Gastrocnemius medialis (tissue), 4 donors: ENCODE results near the gene TTC32. TPM values are rescaled to one million over a fixed set of nuclear protein-coding genes. Genes with fewer than 3 reads are reported as not detected.
A peak's percentile ranks its signal among the peaks of the same experiment; 100 is the strongest.

Source experiments
- ATAC-seq, 2 donors: fragments of 150-250 bp; one replicate each; pipeline ENCODE4 v1.9.1; 2016
- DNase-seq, 2 donors: peaks; one replicate each; pipeline ENCODE4 v3.0.0-alpha.2; 2019
- H3K27ac ChIP-seq, 4 donors: fragments of 200-600 bp; sonication (generic); 1 replicate in 1 of 4; 2 replicates in 3 of 4; pipeline ENCODE4 v1.5.1; 2016 to 2018; ENCODE audit warnings: mild to moderate bottlenecking in 2 of 4, moderate library complexity in 1 of 4
- H3K27me3 ChIP-seq, 3 donors: fragments of 200-600 bp; sonication (generic) in 2 of 3; 1 replicate in 1 of 3; 2 replicates in 2 of 3; pipeline versions ENCODE4 v1.5.1 to v1.6.0; 2016 to 2019; ENCODE audit warnings: mild to moderate bottlenecking in 1 of 3, moderate library complexity in 1 of 3
- H3K36me3 ChIP-seq, 2 donors: fragments of 200-600 bp; sonication (generic) in 1 of 2; one replicate each; pipeline ENCODE4 v1.5.1; 2017 to 2018
- H3K4me1 ChIP-seq, 2 donors: fragments of 200-600 bp; sonication (generic) in 1 of 2; one replicate each; pipeline ENCODE4 v1.5.1; 2016 to 2017; ENCODE audit warnings: mild to moderate bottlenecking in 2 of 2
- H3K4me3 ChIP-seq, 4 donors: fragments of 200-600 bp; sonication (generic) in 3 of 4; 1 replicate in 1 of 4; 2 replicates in 3 of 4; pipeline ENCODE4 v1.5.1; 2016 to 2019; ENCODE audit warnings: mild to moderate bottlenecking in 2 of 4
- H3K9me3 ChIP-seq, 3 donors: fragments of 200-600 bp; sonication (generic) in 2 of 3; 1 replicate in 1 of 3; 2 replicates in 2 of 3; pipeline ENCODE4 v1.5.1; 2016 to 2019
- CTCF ChIP-seq, 5 experiments: fragments of 450-650 bp in 3 of 5; fragments of 200-600 bp in 2 of 5; sonication (generic) in 2 of 5; IDR thresholded peaks in 4 of 5; conservative IDR thresholded peaks in 1 of 5; 1 replicate in 4 of 5; 2 replicates in 1 of 5; pipeline ENCODE4 v1.5.1; 2016 to 2019; ENCODE audit warnings: antibody characterized with exemption in 5 of 5, mild to moderate bottlenecking in 3 of 5, moderate library complexity in 3 of 5
- POLR2A ChIP-seq, 2 donors: fragments of 450-650 bp; IDR thresholded peaks; one replicate each; pipeline ENCODE4 v1.6.1; 2017; ENCODE audit warnings: antibody characterized with exemption in 2 of 2, mild to moderate bottlenecking in 2 of 2, moderate library complexity in 2 of 2
- in situ Hi-C, 4 donors: fragments of 200-750 bp; cut with MboI; loops; one replicate each; pipeline versions ENCODE4 v1.15.0 to v1.8.0; 2017; ENCODE audit warnings: low sequenced_read_pairs in 4 of 4
- intact Hi-C: fragments of 100-400 bp; cut with DNase I; formaldehyde crosslinking; loops from one replicate; pipeline ENCODE4 v1.15.1; 2023; ENCODE audit warnings: low total_unique reads
- total RNA-seq, 4 donors: library from RNA; depleted of rRNA; stranded (reverse); fragments of >200 nt; gene quantifications; one replicate each; pipeline versions ENCODE4 v1.1.0 to v1.2.3, GENCODE V29; 2016

TTC32 gene
- total RNA-seq, 4 donors from 2014 or later, result 6.6 to 19.6 (median 10.7) TPM

- no peak overlapping the region for H3K27ac ChIP-seq
- in situ Hi-C loops, result loop anchor here (10.0 to 25.0 kb wide), 7 partner anchors 503 to 1481 kb away; partner anchors contain the start of gene OSR1 (in 2 of the 4)
- H3K9me3 ChIP-seq, result no peaks in the 10 kb centered on the region
- no peak for TF ChIP-seq POLR2A (IDR thresholded peaks at IDR 0.05)
- H3K27me3 ChIP-seq, result peaks cover 7 to 12% (median 8%) of the 10 kb centered on the region in 3 donors
- H3K36me3 ChIP-seq, result no peaks in the 10 kb centered on the region
- DNase-seq (no peak), ATAC-seq (no peak)
- H3K4me1 ChIP-seq, result peaks cover 0 to 4% of the 10 kb centered on the region in 2 donors
- H3K4me3 ChIP-seq, result peak overlapping the region in 3 of 4 donors; percentile 30 to 48 (median 44)
- intact Hi-C loops, result loop anchor here (10.0 kb wide), 2 partner anchors 183 to 883 kb away; no protein-coding TSS in a partner anchor
Measured at GRCh38 chr2:19868224-19868623, 33.6 kb downstream of the TTC32 start.

GRCh38 chr2:19866771-19867170 is 35.0 kb downstream of the TTC32 start:
- in situ Hi-C loops, result loop anchor here (10.0 to 25.0 kb wide), 7 partner anchors 502 to 1479 kb away; partner anchors contain the start of gene OSR1 (in 2 of the 4)
- intact Hi-C loops, result loop anchor here (10.0 kb wide), 2 partner anchors 182 to 882 kb away; no protein-coding TSS in a partner anchor
- no peak for ATAC-seq
- TF ChIP-seq POLR2A (IDR thresholded peaks at IDR 0.05), result no peak
- no peak for TF ChIP-seq CTCF (IDR thresholded peaks at IDR 0.05 in 4 of 5, conservative IDR thresholded peaks at IDR 0.05 in 1 of 5)
- Histone ChIP-seq H3K4me3 (no peak overlapping the region), H3K9me3 (no peaks in the 10 kb centered on the region), H3K27me3 (peaks cover 7 to 12% (median 8%) of the 10 kb centered on the region in 3 donors), H3K36me3 (no peaks in the 10 kb centered on the region), H3K4me1 (peaks cover 0 to 4% of the 10 kb centered on the region in 2 donors), H3K27ac (no peak overlapping the region)
- DNase-seq, result no peak

- H3K9me3 ChIP-seq, result no peaks in the 10 kb centered on the region
- intact Hi-C loops, result loop anchor here (10.0 kb wide), 2 partner anchors 180 to 880 kb away; no protein-coding TSS in a partner anchor
- ATAC-seq, result no peak
- in situ Hi-C loops, result loop anchor here (10.0 to 25.0 kb wide), 7 partner anchors 500 to 1478 kb away; partner anchors contain the start of gene OSR1 (in 2 of the 4)
- H3K4me1 ChIP-seq, result peaks cover 0 to 4% of the 10 kb centered on the region in 2 donors
- TF ChIP-seq CTCF (IDR thresholded peaks at IDR 0.05 in 4 of 5, conservative IDR thresholded peaks at IDR 0.05 in 1 of 5) (no peak), POLR2A (IDR thresholded peaks at IDR 0.05) (no peak)
- no peak overlapping the region for H3K27ac ChIP-seq
- no peak for DNase-seq
- no peak overlapping the region for H3K4me3 ChIP-seq
- peaks cover 7 to 12% (median 8%) of the 10 kb centered on the region in 3 donors for H3K27me3 ChIP-seq
- no peaks in the 10 kb centered on the region for H3K36me3 ChIP-seq
Measured at GRCh38 chr2:19865151-19865550, 36.6 kb downstream of the TTC32 start.

GRCh38 chr2:19864381-19864780 is 37.4 kb downstream of the TTC32 start:
- TF ChIP-seq CTCF (IDR thresholded peaks at IDR 0.05 in 4 of 5, conservative IDR thresholded peaks at IDR 0.05 in 1 of 5) (no peak), POLR2A (IDR thresholded peaks at IDR 0.05) (no peak)
- Histone ChIP-seq H3K9me3 (no peaks in the 10 kb centered on the region), H3K27me3 (peaks cover 7 to 10% (median 8%) of the 10 kb centered on the region in 3 donors), H3K4me3 (no peak overlapping the region), H3K36me3 (no peaks in the 10 kb centered on the region), H3K4me1 (peaks cover 0 to 4% of the 10 kb centered on the region in 2 donors), H3K27ac (no peak overlapping the region)
- DNase-seq (no peak), ATAC-seq (no peak)
- in situ Hi-C loops (loop anchor here (10.0 to 25.0 kb wide), 7 partner anchors 500 to 1477 kb away; partner anchors contain the start of gene OSR1 (in 2 of the 4)), intact Hi-C loops (loop anchor here (5.0 to 10.0 kb wide), 6 partner anchors 97 to 1477 kb away; no protein-coding TSS in a partner anchor)

- H3K27me3 ChIP-seq, result peaks cover 0 to 4% (median under 1%) of the 10 kb centered on the region in 3 donors
- no peaks in the 10 kb centered on the region for H3K4me1 ChIP-seq
- no peaks in the 10 kb centered on the region for H3K36me3 ChIP-seq
- TF ChIP-seq CTCF (IDR thresholded peaks at IDR 0.05 in 4 of 5, conservative IDR thresholded peaks at IDR 0.05 in 1 of 5), result peak; percentile 94 to 99 (median 97)
- no peak for TF ChIP-seq POLR2A (IDR thresholded peaks at IDR 0.05)
- intact Hi-C loops (loop anchor here (1.0 to 10.0 kb wide), 9 partner anchors 96 to 1476 kb away; no protein-coding TSS in a partner anchor), in situ Hi-C loops (loop anchor here (10.0 to 25.0 kb wide), 7 partner anchors 499 to 1476 kb away; partner anchors contain the start of gene OSR1 (in 2 of the 4))
- H3K9me3 ChIP-seq, result no peaks in the 10 kb centered on the region
- DNase-seq (peak; percentile 40 to 55), ATAC-seq (peak; percentile 62 to 85)
- H3K4me3 ChIP-seq, result peak overlapping the region in 1 of 4 donors; percentile 35
- no peak overlapping the region for H3K27ac ChIP-seq
Measured at GRCh38 chr2:19863303-19864041, 38.3 kb downstream of the TTC32 start.
